ENCODE results near the gene NKPD1. TPM values are rescaled to one million over a fixed set of nuclear protein-coding genes. Genes with fewer than 3 reads are reported as not detected.

NKPD1 gene
- total and polyA plus RNA-seq, 10 of the 15 experiments (the other 5 are each of a cell fraction or from before 2014, with no cell fraction given) = 0.05 to 0.18 (median 0.06) TPM; not detected in 7

DNA sequence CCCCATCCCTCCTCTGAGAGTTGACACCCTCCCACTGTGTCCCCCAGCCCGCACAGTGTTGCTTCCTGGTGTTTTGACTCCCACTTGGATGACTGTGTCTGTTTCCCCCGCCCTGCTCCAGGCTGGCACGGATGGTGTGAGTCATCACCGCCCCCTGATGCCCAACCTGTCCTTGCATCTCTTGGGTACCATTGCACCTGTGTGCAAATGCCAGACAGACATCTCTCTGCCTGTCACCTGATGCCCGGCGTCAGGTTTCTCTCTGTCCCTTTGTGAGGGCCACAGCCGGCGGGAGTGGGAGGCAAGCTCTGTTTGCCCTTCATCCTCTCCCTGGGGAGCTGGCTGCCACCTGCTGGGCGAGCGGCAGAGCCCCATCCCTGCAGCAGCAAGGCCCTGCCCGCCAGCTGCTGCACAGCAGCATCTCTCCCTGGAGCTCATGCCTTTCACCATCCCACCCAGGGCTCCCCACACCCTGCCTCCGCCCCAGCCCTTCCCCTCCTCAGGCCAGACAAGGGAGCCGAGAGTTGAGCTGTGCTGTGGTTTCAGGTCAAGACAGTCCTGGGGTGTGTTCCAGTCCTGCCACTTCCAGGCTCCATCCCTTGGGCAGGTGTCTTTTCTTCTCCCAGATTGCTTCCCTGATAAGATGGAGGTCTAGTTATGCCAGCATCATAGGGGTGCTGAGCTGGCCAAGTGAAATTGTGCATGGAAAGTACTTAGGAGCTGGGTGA, 29.7 kb downstream of the NKPD1 start:
- H3K79me2 ChIP-seq (ENCODE audit: control insufficient read depth, insufficient read depth, low read length) = peaks cover 26% of the 10 kb centered on the region
- intact Hi-C loops (cut with micrococcal nuclease; ENCODE audit: unreplicated experiment) = no loop called here
- POLR2A ChIA-PET = interaction anchor here (0.6 to 1.4 kb wide), 2 partner anchors 48 to 52 kb away, joined by 3 read pairs; partner anchors contain the start of gene GEMIN7
- H2AFZ ChIP-seq (ENCODE audit: control insufficient read depth, low read depth, low read length) = no peak overlapping the region
- RAD21 ChIA-PET (ENCODE audit: unreplicated experiment) = interaction anchor here (0.6 to 1.1 kb wide), 3 partner anchors 47 to 213 kb away, joined by 3 read pairs; partner anchors contain the start of genes GEMIN7 and TRAPPC6A
- CTCF ChIA-PET = interaction anchor here (0.5 to 1.7 kb wide), 8 partner anchors 11 to 477 kb away, joined by 3 to 6 read pairs (median 3); no protein-coding TSS in a partner anchor
- no peaks in the 10 kb centered on the region for H3K27me3 ChIP-seq (replicated peaks in 1 of 2; ENCODE audit: control insufficient read depth in 2 of 2, insufficient read depth in 2 of 2, low read length in 1 of 2)
- in situ Hi-C loops (cut with MboI) = no loop called here
- BruUV-seq (replicated peaks) = no TSS peak
- H3K27ac ChIP-seq (ENCODE audit: control insufficient read depth, insufficient read depth) = no peak overlapping the region
- TF ChIP-seq SRF (IDR thresholded peaks at IDR 0.05; ENCODE audit: low read depth in 2 of 2, low read length in 2 of 2) (no peak), RAD21 (IDR thresholded peaks at IDR 0.05; ENCODE audit: insufficient read depth, low read depth, low read length) (0 out of 2 replicates have a peak, but pooled peaks have one; percentile 16), POLR2A (IDR thresholded peaks at IDR 0.05; ENCODE audit: low read depth, low read length) (peak; percentile 41; the same call in 1 of the 2 replicates), POLR2AphosphoS2 (IDR thresholded peaks at IDR 0.05; ENCODE audit: low read depth, low read length) (no peak), TCF3 (IDR thresholded peaks at IDR 0.05; ENCODE audit: borderline replicate concordance, insufficient read depth, low read depth, low read length) (0 out of 2 replicates have a peak, but pooled peaks have one; percentile 8), SMC3 (IDR thresholded peaks at IDR 0.05; ENCODE audit: borderline replicate concordance, low read length) (peak; percentile 27; the same call in 1 of the 2 replicates), MEF2B (IDR thresholded peaks at IDR 0.05; ENCODE audit: partially characterized antibody, poor library complexity, severe bottlenecking) (peak; percentile 89)
- TF ChIP-seq, protein P1, sequence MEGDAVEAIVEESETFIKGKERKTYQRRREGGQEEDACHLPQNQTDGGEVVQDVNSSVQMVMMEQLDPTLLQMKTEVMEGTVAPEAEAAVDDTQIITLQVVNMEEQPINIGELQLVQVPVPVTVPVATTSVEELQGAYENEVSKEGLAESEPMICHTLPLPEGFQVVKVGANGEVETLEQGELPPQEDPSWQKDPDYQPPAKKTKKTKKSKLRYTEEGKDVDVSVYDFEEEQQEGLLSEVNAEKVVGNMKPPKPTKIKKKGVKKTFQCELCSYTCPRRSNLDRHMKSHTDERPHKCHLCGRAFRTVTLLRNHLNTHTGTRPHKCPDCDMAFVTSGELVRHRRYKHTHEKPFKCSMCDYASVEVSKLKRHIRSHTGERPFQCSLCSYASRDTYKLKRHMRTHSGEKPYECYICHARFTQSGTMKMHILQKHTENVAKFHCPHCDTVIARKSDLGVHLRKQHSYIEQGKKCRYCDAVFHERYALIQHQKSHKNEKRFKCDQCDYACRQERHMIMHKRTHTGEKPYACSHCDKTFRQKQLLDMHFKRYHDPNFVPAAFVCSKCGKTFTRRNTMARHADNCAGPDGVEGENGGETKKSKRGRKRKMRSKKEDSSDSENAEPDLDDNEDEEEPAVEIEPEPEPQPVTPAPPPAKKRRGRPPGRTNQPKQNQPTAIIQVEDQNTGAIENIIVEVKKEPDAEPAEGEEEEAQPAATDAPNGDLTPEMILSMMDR (IDR thresholded peaks at IDR 0.05 in 2 of 3, conservative IDR thresholded peaks at IDR 0.05 in 1 of 3; ENCODE audit: control insufficient read depth in 2 of 3, extremely low read depth in 1 of 3, insufficient read depth in 1 of 3, low read depth in 3 of 3, low read length in 3 of 3) = peak; percentile 36 to 48 (median 45); a peak in 5 of 6 replicates
- no peak overlapping the region for H3K9ac ChIP-seq (ENCODE audit: control insufficient read depth, insufficient read depth, low read length)
- ATAC-seq = peak; percentile 67
- SMC1A ChIA-PET (ENCODE audit: uncharacterized antibody, unreplicated experiment) = interaction anchor here (1.1 to 1.4 kb wide), 2 partner anchors 20 to 32 kb away, joined by 3 read pairs; no protein-coding TSS in a partner anchor
- 31% methylated on average over 13 of the region's 13 CpGs for WGBS (ENCODE audit: insufficient coverage, insufficient replicate concordance, low lambda C conversion rate, missing lambda C conversion rate)
- H4K20me1 ChIP-seq (ENCODE audit: control insufficient read depth, insufficient read depth) = no peaks in the 10 kb centered on the region
- no peak overlapping the region for H3K4me2 ChIP-seq (ENCODE audit: control insufficient read depth, insufficient read depth)
- peaks cover 3 to 5% of the 10 kb centered on the region in 2 experiments; a peak in 3 of 4 replicates for H3K36me3 ChIP-seq (ENCODE audit: control insufficient read depth in 2 of 2, insufficient read depth in 2 of 2, low read length in 1 of 2)
- no peaks in the 10 kb centered on the region for H3K9me3 ChIP-seq (replicated peaks; ENCODE audit: control insufficient read depth, insufficient read depth, low read length)
- DNase-seq (ENCODE audit: low read depth, low spot score) = no peak
- FAIRE-seq = no peak
- no peak overlapping the region for H3K4me3 ChIP-seq
- peaks cover 28% of the 10 kb centered on the region for H3K4me1 ChIP-seq (ENCODE audit: control insufficient read depth, insufficient read depth, low read length)
